ENCODE results near the gene USP26.
"Not testable (repeated sequence)": the region's sequence is repeated elsewhere in the genome, so short reads cannot be mapped to it uniquely, and the experiment has no call there.

USP26 gene

DNA sequence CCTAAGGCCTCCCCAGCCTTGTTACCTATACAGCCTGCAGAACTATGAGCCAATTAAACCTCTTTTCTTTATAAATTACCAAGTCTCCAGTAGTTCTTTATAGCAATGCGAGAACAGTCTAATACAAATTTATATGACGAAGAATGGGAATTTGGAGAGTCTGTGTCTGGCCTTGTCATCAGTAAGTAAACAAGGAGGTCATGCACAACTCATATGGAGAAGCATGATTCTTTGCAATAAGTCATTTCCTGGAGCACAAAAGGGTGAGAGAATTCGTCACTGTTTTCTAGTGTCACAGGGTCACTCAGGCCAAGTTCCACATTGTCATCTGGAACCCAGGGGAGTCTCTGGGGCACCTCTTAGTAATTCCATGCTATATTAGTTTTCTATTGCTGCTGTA lies 89.5 kb downstream of the USP26 start:
- no peak for DNase-seq

DNA sequence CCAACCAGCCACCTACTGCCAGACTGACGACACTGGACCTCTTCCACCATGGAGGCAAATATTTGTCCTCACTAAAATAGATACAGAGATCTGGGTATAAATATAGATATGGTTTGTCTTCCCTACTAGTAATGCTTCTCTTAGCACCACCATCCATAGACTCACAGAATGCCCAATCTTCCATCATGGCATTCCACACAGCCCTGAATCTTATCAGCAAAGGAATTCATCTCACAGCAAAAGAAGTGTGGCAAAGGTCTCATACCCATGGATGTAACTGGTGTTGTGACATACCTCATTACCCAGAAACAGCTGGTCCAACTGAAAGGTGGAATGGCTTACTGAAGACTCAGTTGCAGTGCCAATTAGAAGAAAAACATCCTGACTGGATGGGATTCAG lies 91.3 kb downstream of the USP26 start:
- no peak for DNase-seq

DNA sequence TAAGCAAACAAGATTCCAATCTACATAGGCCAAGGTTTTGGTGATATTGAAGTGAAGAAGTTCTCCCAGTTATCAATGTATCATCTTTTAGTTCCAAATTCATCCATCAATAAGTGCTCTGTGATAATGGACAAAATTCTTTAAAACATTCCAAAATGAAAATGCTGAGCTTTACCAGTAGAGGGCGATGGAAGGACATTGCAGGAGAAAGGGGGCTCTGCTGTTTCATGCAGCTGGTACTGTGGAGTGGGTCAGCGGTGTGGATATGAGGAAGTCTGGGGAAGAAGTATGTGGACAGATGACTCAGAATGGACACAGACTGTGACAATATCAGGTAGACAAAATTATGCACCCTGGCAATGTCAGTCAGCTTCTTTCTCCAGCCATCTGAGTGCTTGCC lies 91.9 kb downstream of the USP26 start:
- no peak for DNase-seq

DNA sequence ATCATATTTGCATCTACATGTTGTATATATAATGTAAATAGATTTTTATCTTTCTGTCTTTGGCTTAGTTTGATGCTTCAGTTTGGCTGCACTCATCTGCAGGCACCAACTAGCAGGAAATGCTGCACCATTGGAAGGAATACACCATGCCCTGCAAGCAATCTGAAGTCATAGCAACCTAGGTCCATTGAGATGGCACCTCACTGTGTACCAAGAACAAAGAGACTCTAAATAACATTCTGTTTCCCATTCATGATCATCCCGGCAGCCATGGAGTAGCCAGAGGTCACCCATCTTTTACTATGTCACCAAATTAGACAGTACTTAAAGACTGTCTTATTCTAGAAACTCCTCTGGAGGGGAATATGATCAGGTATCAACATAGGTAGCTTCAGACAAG lies 97.7 kb downstream of the USP26 start:
- DNase-seq = no peak

DNA sequence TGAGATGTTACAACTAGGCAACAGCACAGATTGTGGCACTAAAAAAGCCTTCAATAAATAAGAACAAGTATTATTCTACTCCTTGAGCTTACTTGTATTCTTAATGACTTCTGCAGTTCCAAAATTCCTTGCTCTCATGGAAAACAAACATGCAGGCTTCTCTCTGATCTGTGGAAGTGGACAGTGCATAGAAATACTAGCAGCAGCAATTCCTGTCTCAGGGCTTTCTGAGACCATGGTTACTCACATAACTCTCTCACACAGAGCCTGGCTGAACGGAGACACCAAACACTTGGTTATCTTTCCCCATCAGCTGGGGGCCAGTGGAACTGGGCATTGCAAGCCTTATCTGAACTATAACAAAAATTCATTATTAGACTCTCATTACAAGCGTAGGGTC lies 106.1 kb downstream of the USP26 start:
- DNase-seq = no peak

DNA sequence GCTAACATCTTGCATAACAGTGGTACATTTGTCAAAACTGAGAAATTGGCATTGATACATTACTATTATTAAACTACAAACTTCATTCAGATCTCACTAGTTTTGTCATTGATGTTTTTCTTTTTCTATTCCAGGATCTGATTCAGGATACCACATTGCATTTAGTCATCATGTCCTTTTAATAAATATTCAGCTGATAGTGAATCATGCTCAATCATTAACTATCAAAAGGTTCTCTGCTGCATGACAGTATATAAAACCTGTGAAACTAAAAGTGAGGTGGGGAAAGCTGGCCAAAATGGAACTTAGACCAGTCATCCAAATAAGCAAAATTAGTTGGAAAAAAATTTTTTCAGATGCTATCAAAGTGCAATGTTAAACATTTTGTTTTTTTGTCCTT lies 110.4 kb downstream of the USP26 start:
- DNase-seq = no peak

DNA sequence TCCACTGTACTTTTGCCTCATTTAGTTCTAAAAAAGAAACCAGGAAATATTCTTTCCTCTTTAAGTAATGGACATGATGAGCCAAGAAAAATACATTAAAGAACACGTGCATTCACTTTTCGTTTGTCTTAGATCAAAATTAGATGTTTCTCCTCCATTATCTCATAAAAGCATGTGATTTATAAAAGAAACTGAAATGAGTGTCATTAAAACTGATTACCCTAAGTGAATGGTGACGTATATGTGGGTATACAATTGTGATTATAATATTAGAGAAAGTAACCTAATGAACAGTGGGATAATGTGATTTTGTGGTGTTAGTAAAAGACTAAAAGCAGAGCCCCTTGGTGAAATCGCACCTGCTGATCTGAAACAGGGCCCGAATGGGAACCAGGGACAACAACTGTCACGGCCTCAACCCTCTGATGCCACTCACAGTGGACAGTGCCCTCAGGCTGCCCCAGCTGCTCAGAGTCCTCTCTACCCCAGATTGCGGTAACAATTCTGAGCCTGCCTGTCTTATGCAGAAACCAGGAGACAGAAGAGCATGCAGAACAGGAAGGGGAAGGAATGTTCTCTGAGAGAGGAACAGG lies 112.8 kb downstream of the USP26 start:
- no peak for DNase-seq

DNA sequence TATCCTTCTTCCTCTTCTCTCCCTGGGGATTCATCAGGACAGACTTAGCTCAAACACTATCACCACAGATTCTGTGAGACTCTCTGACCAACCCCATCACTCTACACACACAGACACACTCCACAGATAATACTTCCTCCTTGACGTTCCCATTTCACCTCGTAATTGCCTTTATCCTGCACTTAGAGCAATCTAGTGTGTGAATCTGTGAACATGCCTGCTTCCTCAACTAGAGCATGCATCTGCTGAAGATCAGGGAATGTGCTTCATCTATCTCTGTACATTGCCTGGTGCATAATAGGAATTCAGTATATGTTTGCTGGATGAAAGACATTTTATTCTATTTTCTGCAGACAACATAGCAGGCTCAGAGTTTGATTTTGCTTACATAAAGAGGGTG lies 113.4 kb downstream of the USP26 start:
- DNase-seq = no peak

DNA sequence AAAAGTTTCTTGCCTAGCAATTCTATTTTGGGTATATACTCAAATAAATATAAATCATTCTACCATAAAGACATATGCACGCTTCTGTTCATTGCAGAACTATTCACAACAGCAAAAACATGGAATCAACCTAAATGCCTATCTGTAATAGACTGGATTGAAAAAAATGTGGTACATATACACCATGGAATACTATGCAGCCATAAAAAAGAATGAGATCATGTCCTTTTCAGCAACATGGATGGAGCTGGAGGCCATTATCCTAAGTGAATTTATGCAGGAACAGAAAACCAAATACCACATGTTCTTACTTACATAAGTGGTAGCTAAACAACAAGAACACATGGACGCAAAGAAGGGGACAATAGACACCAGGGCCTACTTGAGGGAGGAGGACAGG lies 116.9 kb downstream of the USP26 start:
- DNase-seq = not testable (repeated sequence)
